OCI-LY7 (cell line): ENCODE data around the gene SBNO1.
"Not testable (repeated sequence)": the region's sequence is repeated elsewhere in the genome, so short reads cannot be mapped to it uniquely, and the experiment has no call there.

Source experiments
- EZH2phosphoT487 ChIP-seq: fragments of 200-600 bp; sonication (generic); IDR thresholded peaks from 2 replicates; pipeline ENCODE4 v1.6.1; 2018; ENCODE audit warnings: low read depth, borderline replicate concordance, mild to moderate bottlenecking, mixed run types, antibody characterized with exemption, low read length, moderate library complexity, mixed read lengths
- TF ChIP-seq, protein P1 (sequence below): fragments of 200-600 bp; sonication (generic); conservative IDR thresholded peaks from 2 replicates; pipeline ENCODE4 v1.5.1; 2014; ENCODE audit warnings: mild to moderate bottlenecking, antibody characterized with exemption, low read length, moderate library complexity, mixed read lengths

DNA sequence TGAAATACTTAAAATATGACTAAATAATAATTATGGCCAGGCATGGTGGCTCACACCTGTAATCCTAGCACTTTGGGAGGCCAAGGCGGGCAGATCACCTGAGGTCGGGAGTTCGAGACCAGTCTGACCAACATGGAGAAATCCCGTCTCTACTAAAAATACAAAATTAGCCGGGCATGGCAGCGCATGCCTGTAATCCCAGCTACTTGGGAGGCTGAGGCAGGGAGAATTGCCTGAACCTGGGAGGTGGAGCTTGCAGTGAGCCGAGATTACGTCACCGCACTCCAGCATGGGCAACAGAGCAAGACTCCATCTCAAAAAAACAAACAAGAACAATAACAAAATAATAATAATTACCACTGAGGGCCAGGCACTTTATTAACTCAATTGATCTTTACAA lies 20.9 kb upstream of the SBNO1 start:
- TF ChIP-seq, protein P1, sequence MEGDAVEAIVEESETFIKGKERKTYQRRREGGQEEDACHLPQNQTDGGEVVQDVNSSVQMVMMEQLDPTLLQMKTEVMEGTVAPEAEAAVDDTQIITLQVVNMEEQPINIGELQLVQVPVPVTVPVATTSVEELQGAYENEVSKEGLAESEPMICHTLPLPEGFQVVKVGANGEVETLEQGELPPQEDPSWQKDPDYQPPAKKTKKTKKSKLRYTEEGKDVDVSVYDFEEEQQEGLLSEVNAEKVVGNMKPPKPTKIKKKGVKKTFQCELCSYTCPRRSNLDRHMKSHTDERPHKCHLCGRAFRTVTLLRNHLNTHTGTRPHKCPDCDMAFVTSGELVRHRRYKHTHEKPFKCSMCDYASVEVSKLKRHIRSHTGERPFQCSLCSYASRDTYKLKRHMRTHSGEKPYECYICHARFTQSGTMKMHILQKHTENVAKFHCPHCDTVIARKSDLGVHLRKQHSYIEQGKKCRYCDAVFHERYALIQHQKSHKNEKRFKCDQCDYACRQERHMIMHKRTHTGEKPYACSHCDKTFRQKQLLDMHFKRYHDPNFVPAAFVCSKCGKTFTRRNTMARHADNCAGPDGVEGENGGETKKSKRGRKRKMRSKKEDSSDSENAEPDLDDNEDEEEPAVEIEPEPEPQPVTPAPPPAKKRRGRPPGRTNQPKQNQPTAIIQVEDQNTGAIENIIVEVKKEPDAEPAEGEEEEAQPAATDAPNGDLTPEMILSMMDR, result not testable (repeated sequence)
- TF ChIP-seq EZH2phosphoT487, result not testable (repeated sequence)
